Activated CD8-positive, alpha-beta T cell treated with anti-CD3 and anti-CD28 coated beads for 36 hours (primary cell): ENCODE measurements around the gene TRPM6. TPM values are rescaled to one million over a fixed set of nuclear protein-coding genes. Genes with fewer than 3 reads are reported as not detected.
A peak's percentile ranks its signal among the peaks of the same experiment; 100 is the strongest.

Experiments
- ATAC-seq: fragments of 200-7000 bp; cut with Tn5 transposase; one replicate; pipeline ENCODE4 v1.10.0; 2021; ENCODE audit warnings: mild to moderate bottlenecking, moderate library complexity
- CTCF ChIA-PET: fragments of 350-600 bp; sonication (Branson Sonifier 250); formaldehyde crosslinking; loops from one replicate; lab custom pipeline; 2021; ENCODE audit warnings: antibody characterized with exemption; lab: Charles Lee
- POLR2A ChIA-PET: fragments of 350-600 bp; sonication (Branson Sonifier 250); formaldehyde crosslinking; loops from one replicate; lab custom pipeline; 2021; ENCODE audit warnings: antibody characterized with exemption; lab: Charles Lee
- DNase-seq: peaks from one replicate; pipeline ENCODE4 v3.0.0-alpha.2; 2020
- H3K27ac Mint-ChIP-seq: one replicate; pipeline ENCODE4 v1.8.0; 2021; ENCODE audit warnings: mild to moderate bottlenecking, mixed read lengths
- H3K27me3 Mint-ChIP-seq: one replicate; pipeline ENCODE4 v1.8.0; 2021; ENCODE audit warnings: mixed read lengths
- H3K36me3 Mint-ChIP-seq: one replicate; pipeline ENCODE4 v1.8.0; 2021; ENCODE audit warnings: low read depth, mixed read lengths
- H3K4me1 Mint-ChIP-seq: one replicate; pipeline ENCODE4 v1.8.0; 2021; ENCODE audit warnings: low read depth, mixed read lengths
- H3K4me3 Mint-ChIP-seq: one replicate; pipeline ENCODE4 v1.8.0; 2021; ENCODE audit warnings: mild to moderate bottlenecking, moderate library complexity, mixed read lengths
- H3K9me3 Mint-ChIP-seq: one replicate; pipeline ENCODE4 v1.8.0; 2021; ENCODE audit warnings: mixed read lengths
- CTCF ChIP-seq: fragments of 200-600 bp; IDR thresholded peaks from one replicate; pipeline ENCODE4 v1.8.0; 2022; ENCODE audit warnings: antibody characterized with exemption, mild to moderate bottlenecking
- intact Hi-C: fragments of 100-400 bp; cut with micrococcal nuclease; formaldehyde crosslinking; loops from one replicate; pipeline ENCODE4 v1.10.0; 2022
- total RNA-seq, 2 experiments: library from RNA; stranded (reverse); gene quantifications; one replicate each; pipeline ENCODE4 v1.2.3, GENCODE V29; 2021

TRPM6 gene
- total RNA-seq, 2 experiments from 2014 or later = not detected

- TF ChIP-seq CTCF = no peak
- no peak for ATAC-seq
- H3K4me3 Mint-ChIP-seq = no peak overlapping the region
- no peak for DNase-seq
- no peaks in the 10 kb centered on the region for H3K9me3 Mint-ChIP-seq
- peaks cover 9% of the 10 kb centered on the region for H3K27me3 Mint-ChIP-seq
- ChIA-PET CTCF (interaction anchor here (1.0 to 1.9 kb wide), 4 partner anchors 9 to 222 kb away, joined by 3 to 13 read pairs (median 3); no protein-coding TSS in a partner anchor), POLR2A (no interaction called here)
- no peaks in the 10 kb centered on the region for H3K4me1 Mint-ChIP-seq
- intact Hi-C loops = no loop called here
- H3K36me3 Mint-ChIP-seq = no peaks in the 10 kb centered on the region
- H3K27ac Mint-ChIP-seq = no peak overlapping the region
Measured at GRCh38 chr9:74783408-74783807, 104.3 kb downstream of the TRPM6 start.

- DNase-seq (peak; percentile 83), ATAC-seq (peak; percentile 62)
- Mint-ChIP-seq H3K27ac (no peak overlapping the region), H3K4me3 (no peak overlapping the region), H3K4me1 (peaks cover 2% of the 10 kb centered on the region), H3K36me3 (no peaks in the 10 kb centered on the region), H3K27me3 (peaks cover 11% of the 10 kb centered on the region), H3K9me3 (no peaks in the 10 kb centered on the region)
- intact Hi-C loops = loop anchor here (2.0 to 5.0 kb wide), 3 partner anchors 110 to 225 kb away; partner anchors contain the start of gene TRPM6
- ChIA-PET POLR2A (no interaction called here), CTCF (interaction anchor here (0.6 to 10.8 kb wide), 19 partner anchors 9 to 326 kb away, joined by 3 to 161 read pairs (median 5); partner anchors contain the start of gene C9orf40)
- TF ChIP-seq CTCF = peak; percentile 84
Measured at GRCh38 chr9:74777136-74777879, 110.4 kb downstream of the TRPM6 start.

- DNase-seq = no peak
- peaks cover 16% of the 10 kb centered on the region for H3K27me3 Mint-ChIP-seq
- POLR2A ChIA-PET = interaction anchor here (0.8 to 1.6 kb wide), 3 partner anchors 45 to 1115 kb away, joined by 3 read pairs; partner anchors contain the start of gene PCSK5
Measured at GRCh38 chr9:74775396-74775795, 112.3 kb downstream of the TRPM6 start.

GRCh38 chr9:74773886-74774479, 113.7 kb downstream of the TRPM6 start:
- H3K9me3 Mint-ChIP-seq = no peaks in the 10 kb centered on the region
- ChIA-PET CTCF (interaction anchor here (0.6 to 10.8 kb wide), 44 partner anchors 9 to 492 kb away, joined by 3 to 161 read pairs (median 5); partner anchors contain the start of genes C9orf40 and CARNMT1), POLR2A (interaction anchor here (1.0 kb wide), 1 partner anchor 312 kb away, joined by 4 read pairs; no protein-coding TSS in a partner anchor)
- H3K4me1 Mint-ChIP-seq = peaks cover 11% of the 10 kb centered on the region
- TF ChIP-seq CTCF = peak; percentile 90
- H3K4me3 Mint-ChIP-seq = no peak overlapping the region
- ATAC-seq (peak; percentile 77), DNase-seq (peak; percentile 86)
- no peak overlapping the region for H3K27ac Mint-ChIP-seq
- intact Hi-C loops = loop anchor here (2.0 kb wide), 2 partner anchors 303 to 465 kb away; no protein-coding TSS in a partner anchor
- H3K27me3 Mint-ChIP-seq = peaks cover 20% of the 10 kb centered on the region
- H3K36me3 Mint-ChIP-seq = no peaks in the 10 kb centered on the region

More at GRCh38 chr9:74775396-74775795, 112.3 kb downstream of the TRPM6 start:
- ATAC-seq = no peak
- intact Hi-C loops = loop anchor here (2.0 to 5.0 kb wide), 4 partner anchors 112 to 463 kb away; partner anchors contain the start of gene TRPM6
- peaks cover 11% of the 10 kb centered on the region for H3K4me1 Mint-ChIP-seq
- no peak for TF ChIP-seq CTCF
- H3K36me3 Mint-ChIP-seq = no peaks in the 10 kb centered on the region
- CTCF ChIA-PET = interaction anchor here (0.9 to 10.8 kb wide), 15 partner anchors 7 to 530 kb away, joined by 3 to 161 read pairs (median 4); partner anchors contain the start of genes C9orf40 and CARNMT1
- H3K27ac Mint-ChIP-seq = no peak overlapping the region
- no peak overlapping the region for H3K4me3 Mint-ChIP-seq
- no peaks in the 10 kb centered on the region for H3K9me3 Mint-ChIP-seq
